ENCODE measurements around the gene VSIG4. TPM values are rescaled to one million over a fixed set of nuclear protein-coding genes. Genes with fewer than 3 reads are reported as not detected.

VSIG4 gene
- total and polyA plus RNA-seq, 10 of the 15 experiments (the other 5 are each of a cell fraction or from before 2014, with no cell fraction given) = 0.05 to 0.36 TPM; not detected in 8

GRCh38 chrX:66074920-66075879 lies 35.3 kb upstream of the VSIG4 start:
- POLR2A ChIA-PET = no interaction called here
- Histone ChIP-seq H3K27ac (ENCODE audit: control insufficient read depth, insufficient read depth) (peak overlapping the region; percentile 46; the same call in 1 of the 2 replicates), H4K20me1 (ENCODE audit: control insufficient read depth, insufficient read depth) (no peaks in the 10 kb centered on the region), H3K4me1 (ENCODE audit: control insufficient read depth, insufficient read depth, low read length) (no peaks in the 10 kb centered on the region), H3K4me2 (ENCODE audit: control insufficient read depth, insufficient read depth) (no peak overlapping the region), H2AFZ (ENCODE audit: control insufficient read depth, low read depth, low read length) (no peak overlapping the region; the same call in 1 of the 2 replicates), H3K27me3 (replicated peaks in 1 of 2; ENCODE audit: control insufficient read depth in 2 of 2, insufficient read depth in 2 of 2, low read length in 1 of 2) (no peaks in the 10 kb centered on the region), H3K9ac (ENCODE audit: control insufficient read depth, insufficient read depth, low read length) (no peak overlapping the region), H3K36me3 (ENCODE audit: control insufficient read depth in 2 of 2, insufficient read depth in 2 of 2, low read length in 1 of 2) (no peaks in the 10 kb centered on the region), H3K9me3 (replicated peaks; ENCODE audit: control insufficient read depth, insufficient read depth, low read length) (no peaks in the 10 kb centered on the region; the same call in 2 of the 3 replicates), H3K79me2 (ENCODE audit: control insufficient read depth, insufficient read depth, low read length) (no peaks in the 10 kb centered on the region), H3K4me3 (no peak overlapping the region)
- no TSS peak for BruUV-seq (replicated peaks)
- RAD21 ChIA-PET (ENCODE audit: unreplicated experiment) = no interaction called here
- TF ChIP-seq, protein P1, sequence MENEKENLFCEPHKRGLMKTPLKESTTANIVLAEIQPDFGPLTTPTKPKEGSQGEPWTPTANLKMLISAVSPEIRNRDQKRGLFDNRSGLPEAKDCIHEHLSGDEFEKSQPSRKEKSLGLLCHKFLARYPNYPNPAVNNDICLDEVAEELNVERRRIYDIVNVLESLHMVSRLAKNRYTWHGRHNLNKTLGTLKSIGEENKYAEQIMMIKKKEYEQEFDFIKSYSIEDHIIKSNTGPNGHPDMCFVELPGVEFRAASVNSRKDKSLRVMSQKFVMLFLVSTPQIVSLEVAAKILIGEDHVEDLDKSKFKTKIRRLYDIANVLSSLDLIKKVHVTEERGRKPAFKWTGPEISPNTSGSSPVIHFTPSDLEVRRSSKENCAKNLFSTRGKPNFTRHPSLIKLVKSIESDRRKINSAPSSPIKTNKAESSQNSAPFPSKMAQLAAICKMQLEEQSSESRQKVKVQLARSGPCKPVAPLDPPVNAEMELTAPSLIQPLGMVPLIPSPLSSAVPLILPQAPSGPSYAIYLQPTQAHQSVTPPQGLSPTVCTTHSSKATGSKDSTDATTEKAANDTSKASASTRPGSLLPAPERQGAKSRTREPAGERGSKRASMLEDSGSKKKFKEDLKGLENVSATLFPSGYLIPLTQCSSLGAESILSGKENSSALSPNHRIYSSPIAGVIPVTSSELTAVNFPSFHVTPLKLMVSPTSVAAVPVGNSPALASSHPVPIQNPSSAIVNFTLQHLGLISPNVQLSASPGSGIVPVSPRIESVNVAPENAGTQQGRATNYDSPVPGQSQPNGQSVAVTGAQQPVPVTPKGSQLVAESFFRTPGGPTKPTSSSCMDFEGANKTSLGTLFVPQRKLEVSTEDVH (IDR thresholded peaks at IDR 0.05; ENCODE audit: low read depth, partially characterized antibody) = no peak
- TF ChIP-seq PBX3 (IDR thresholded peaks at IDR 0.05; ENCODE audit: insufficient replicate concordance, low read depth, low read length) = no peak
- no peak for TF ChIP-seq TARDBP (IDR thresholded peaks at IDR 0.05; ENCODE audit: borderline replicate concordance)
- TF ChIP-seq EP300 (IDR thresholded peaks at IDR 0.05; ENCODE audit: borderline replicate concordance in 1 of 2, control insufficient read depth in 1 of 2, low read depth in 2 of 2, low read length in 2 of 2) = no peak
- TF ChIP-seq CREM (IDR thresholded peaks at IDR 0.05; ENCODE audit: low read depth) = no peak
- TF ChIP-seq SPI1 (IDR thresholded peaks at IDR 0.05; ENCODE audit: borderline replicate concordance, insufficient read depth, low read depth, low read length) = 0 out of 2 replicates have a peak, but pooled peaks have one; percentile 12
- TF ChIP-seq ETV6 (conservative IDR thresholded peaks at IDR 0.05 in 1 of 2, IDR thresholded peaks at IDR 0.05 in 1 of 2; ENCODE audit: borderline replicate concordance in 1 of 2, low read depth in 1 of 2) = no peak
- TF ChIP-seq MYC (IDR thresholded peaks at IDR 0.05; ENCODE audit: insufficient read depth, insufficient read length, insufficient replicate concordance, low read length, severe bottlenecking) = no peak
- no peak for TF ChIP-seq KDM1A (IDR thresholded peaks at IDR 0.05; ENCODE audit: borderline replicate concordance)
- TF ChIP-seq POLR2A (IDR thresholded peaks at IDR 0.05; ENCODE audit: low read depth, low read length) = no peak
- no peak for TF ChIP-seq SMAD1 (IDR thresholded peaks at IDR 0.05; ENCODE audit: low read depth, partially characterized antibody)
- 0 out of 4 replicates have a peak, but pooled peaks have one; percentile 25 to 30 for TF ChIP-seq IKZF2 (IDR thresholded peaks at IDR 0.05)
- TF ChIP-seq DPF2 (IDR thresholded peaks at IDR 0.05) = no peak
- ATAC-seq (peak; percentile 34; the same call in 1 of the 3 replicates), FAIRE-seq (no peak), DNase-seq (ENCODE audit: low read depth, low spot score) (peak; percentile 17)
- SMC1A ChIA-PET (ENCODE audit: uncharacterized antibody, unreplicated experiment) = interaction anchor here (1.2 to 1.8 kb wide), 4 partner anchors 27 to 58 kb away, joined by 4 to 5 read pairs (median 4); no protein-coding TSS in a partner anchor
- CTCF ChIA-PET = interaction anchor here (1.7 kb wide), 1 partner anchor 34 kb away, joined by 3 read pairs; no protein-coding TSS in a partner anchor
- 37% methylated on average over 24 of the region's 24 CpGs for WGBS (ENCODE audit: insufficient coverage, insufficient replicate concordance, low lambda C conversion rate, missing lambda C conversion rate)
- intact Hi-C loops (cut with micrococcal nuclease; ENCODE audit: unreplicated experiment) (no loop called here), in situ Hi-C loops (cut with MboI) (no loop called here)

Data from GM12878 (cell line).